Activated naive CD8-positive, alpha-beta T cell treated with anti-CD3 and anti-CD28 coated beads for 36 hours (primary cell): ENCODE measurements around the gene PRKAG2. TPM values are rescaled to one million over a fixed set of nuclear protein-coding genes. Genes with fewer than 3 reads are reported as not detected.

ENCODE experiments used
- DNase-seq: peaks from one replicate; pipeline ENCODE4 v3.0.0; 2021
- H3K27ac Mint-ChIP-seq: one replicate; pipeline ENCODE4 v1.8.0; 2022; ENCODE audit warnings: mild to moderate bottlenecking, moderate library complexity, mixed read lengths
- H3K27me3 Mint-ChIP-seq: one replicate; pipeline ENCODE4 v1.8.0; 2022; ENCODE audit warnings: mild to moderate bottlenecking, mixed read lengths
- H3K36me3 Mint-ChIP-seq: one replicate; pipeline ENCODE4 v1.8.0; 2021; ENCODE audit warnings: mild to moderate bottlenecking, mixed read lengths
- H3K4me1 Mint-ChIP-seq: one replicate; pipeline ENCODE4 v1.8.0; 2021; ENCODE audit warnings: mixed read lengths
- H3K4me3 Mint-ChIP-seq: one replicate; pipeline ENCODE4 v1.8.0; 2022; ENCODE audit warnings: mild to moderate bottlenecking, moderate library complexity, mixed read lengths
- H3K9me3 Mint-ChIP-seq: one replicate; pipeline ENCODE4 v1.8.0; 2022; ENCODE audit warnings: mixed read lengths
- total RNA-seq, 2 experiments: library from RNA; stranded (reverse); gene quantifications; one replicate each; pipeline ENCODE4 v1.2.3, GENCODE V29; 2021

The PRKAG2 gene
- total RNA-seq, 2 experiments from 2014 or later, result 18.7 to 19.4 TPM

DNA sequence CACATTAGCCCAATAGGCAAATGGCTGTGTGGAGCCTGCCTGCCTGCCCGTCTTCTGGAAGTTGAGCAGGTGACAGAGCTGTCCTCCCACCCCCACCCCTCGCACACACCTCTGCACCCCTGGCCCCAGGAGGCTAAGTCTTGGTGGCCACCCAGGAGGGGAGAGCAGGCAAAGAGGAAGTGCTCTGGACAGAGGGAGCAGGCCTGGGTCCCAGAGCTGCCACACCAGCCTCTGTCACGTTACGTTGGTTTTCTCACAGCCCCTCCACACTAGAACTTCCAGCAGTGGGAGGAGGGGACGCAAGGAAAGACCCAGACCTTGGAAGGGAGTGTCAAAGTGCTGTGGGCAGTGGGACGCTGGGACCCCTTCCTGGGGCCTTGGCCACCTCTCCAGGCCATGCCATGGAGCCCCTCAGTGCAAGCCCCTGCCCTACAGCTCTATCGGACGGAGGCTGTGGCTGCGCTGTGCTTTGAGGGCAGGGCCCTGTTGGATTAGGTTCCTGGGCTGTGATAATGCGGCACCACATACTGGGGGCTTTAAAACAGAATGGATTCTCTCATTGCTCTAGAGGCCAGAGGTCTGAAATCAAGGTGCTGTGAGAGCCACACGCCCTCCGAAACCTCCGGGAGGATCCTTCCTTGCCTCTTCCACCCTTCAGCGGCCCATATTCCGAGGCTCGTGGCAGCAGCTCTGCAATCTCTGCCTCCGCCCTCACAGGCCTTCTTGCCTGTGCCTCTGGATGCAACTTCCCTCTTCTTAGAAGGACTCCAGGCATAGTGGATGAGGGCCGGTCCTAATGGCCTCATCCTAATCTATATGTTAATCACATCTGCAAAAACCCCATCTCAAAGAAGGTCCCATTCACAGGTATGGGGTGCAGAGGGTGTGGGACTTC, 9.9 kb downstream of the PRKAG2 start:
- no peak overlapping the region for H3K27ac Mint-ChIP-seq
- H3K9me3 Mint-ChIP-seq, result no peaks in the 10 kb centered on the region
- no peaks in the 10 kb centered on the region for H3K36me3 Mint-ChIP-seq
- no peaks in the 10 kb centered on the region for H3K27me3 Mint-ChIP-seq
- no peak overlapping the region for H3K4me3 Mint-ChIP-seq
- DNase-seq, result no peak
- H3K4me1 Mint-ChIP-seq, result peaks cover 21% of the 10 kb centered on the region

DNA sequence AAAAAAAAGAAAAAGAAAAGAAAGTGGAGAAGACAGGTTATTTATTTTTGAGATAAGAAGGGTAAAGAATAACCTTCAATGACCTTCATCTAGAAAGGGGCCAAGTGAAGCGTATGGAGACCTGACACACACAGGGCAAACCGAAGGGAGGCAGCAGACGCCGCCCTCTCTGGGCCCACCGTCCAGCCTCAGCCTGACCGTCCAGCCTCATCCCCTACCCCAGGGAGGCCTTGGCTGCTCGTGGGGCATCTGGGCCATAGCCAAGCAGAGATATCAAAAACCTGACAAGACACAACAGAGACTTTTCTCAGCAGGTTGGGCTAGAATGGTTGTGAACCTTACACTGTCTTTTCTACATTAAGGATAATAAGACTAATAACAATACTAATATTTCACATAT, 10.9 kb downstream of the PRKAG2 start:
- Mint-ChIP-seq H3K27me3 (no peaks in the 10 kb centered on the region), H3K36me3 (no peaks in the 10 kb centered on the region), H3K27ac (no peak overlapping the region), H3K4me1 (peaks cover 15% of the 10 kb centered on the region), H3K9me3 (no peaks in the 10 kb centered on the region), H3K4me3 (no peak overlapping the region)
- DNase-seq, result no peak

DNA sequence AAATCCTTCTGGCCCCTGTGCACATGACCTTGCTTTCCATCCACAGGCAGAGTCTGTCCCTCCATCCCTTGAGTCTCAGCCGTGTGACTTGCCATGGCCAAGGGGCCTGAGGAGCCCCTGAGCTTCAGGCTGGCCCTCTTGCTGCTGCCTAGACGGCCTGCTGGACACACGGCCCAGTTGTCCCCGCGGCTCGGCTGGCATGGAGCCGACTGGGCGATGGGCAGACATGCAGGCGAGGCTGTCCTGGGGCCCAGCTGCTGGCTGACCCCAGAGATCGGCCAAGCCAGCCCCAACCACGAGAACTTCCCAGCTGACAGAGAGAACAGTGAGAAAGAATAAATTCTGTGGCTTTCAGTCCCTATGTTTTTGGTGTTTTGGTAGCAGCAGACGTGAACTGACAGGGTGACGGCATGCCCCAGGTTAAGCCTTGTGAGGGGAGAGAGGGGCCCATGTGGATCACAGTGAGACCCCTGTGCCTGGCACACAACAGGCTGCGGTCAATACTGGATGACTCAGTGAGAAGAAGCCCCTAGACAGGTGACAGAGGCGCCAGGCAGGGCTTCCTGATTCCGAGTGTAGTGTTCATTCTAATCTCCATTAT, 11.7 kb downstream of the PRKAG2 start:
- no peaks in the 10 kb centered on the region for H3K27me3 Mint-ChIP-seq
- H3K4me1 Mint-ChIP-seq, result peaks cover 15% of the 10 kb centered on the region
- H3K4me3 Mint-ChIP-seq, result no peak overlapping the region
- H3K9me3 Mint-ChIP-seq, result no peaks in the 10 kb centered on the region
- DNase-seq, result no peak
- H3K27ac Mint-ChIP-seq, result no peak overlapping the region
- no peaks in the 10 kb centered on the region for H3K36me3 Mint-ChIP-seq

DNA sequence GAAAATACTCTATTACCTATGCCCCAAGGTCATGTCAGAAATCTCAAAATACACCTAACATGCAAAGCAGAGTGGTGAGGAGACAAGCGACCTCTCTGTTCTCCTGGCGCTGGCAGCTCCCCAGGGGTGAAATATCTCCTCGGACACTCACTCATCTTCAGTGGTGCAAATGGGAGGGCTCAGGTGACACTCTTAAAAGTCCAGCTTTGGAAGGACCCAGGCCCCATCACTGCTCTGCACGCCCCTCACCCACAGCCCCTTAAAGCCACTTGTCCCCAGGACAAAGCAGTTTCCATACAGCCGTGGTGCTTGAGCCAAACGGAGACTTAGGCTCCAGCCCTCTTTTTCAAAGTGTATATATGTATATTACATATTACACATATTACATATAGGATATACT, 12.4 kb downstream of the PRKAG2 start:
- Mint-ChIP-seq H3K4me3 (no peak overlapping the region), H3K36me3 (no peaks in the 10 kb centered on the region), H3K27me3 (no peaks in the 10 kb centered on the region), H3K27ac (no peak overlapping the region), H3K9me3 (no peaks in the 10 kb centered on the region), H3K4me1 (peaks cover 15% of the 10 kb centered on the region)
- DNase-seq, result no peak

DNA sequence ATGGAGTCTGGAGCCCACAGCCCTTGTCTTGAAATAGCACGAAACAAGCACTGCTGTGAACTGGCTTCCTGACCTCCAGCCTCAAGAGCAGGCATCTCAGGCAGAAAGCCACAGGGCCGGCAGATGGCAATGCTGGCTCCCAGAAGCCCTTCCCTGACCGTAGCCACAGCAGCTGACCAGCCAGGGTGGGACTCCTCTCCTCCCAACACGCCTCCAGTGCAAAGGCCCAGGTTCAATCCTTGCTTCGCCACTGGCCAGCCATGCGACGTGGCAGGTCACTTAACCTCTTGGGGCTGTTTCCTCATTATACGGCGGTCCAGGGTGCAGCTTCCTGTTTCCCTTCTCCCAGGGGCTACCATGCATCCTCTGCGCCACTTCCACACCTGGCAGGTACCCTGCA, 12.8 kb downstream of the PRKAG2 start:
- no peaks in the 10 kb centered on the region for H3K36me3 Mint-ChIP-seq
- H3K27me3 Mint-ChIP-seq, result no peaks in the 10 kb centered on the region
- H3K4me3 Mint-ChIP-seq, result no peak overlapping the region
- H3K27ac Mint-ChIP-seq, result no peak overlapping the region
- H3K4me1 Mint-ChIP-seq, result peaks cover 10% of the 10 kb centered on the region
- DNase-seq, result no peak
- no peaks in the 10 kb centered on the region for H3K9me3 Mint-ChIP-seq

DNA sequence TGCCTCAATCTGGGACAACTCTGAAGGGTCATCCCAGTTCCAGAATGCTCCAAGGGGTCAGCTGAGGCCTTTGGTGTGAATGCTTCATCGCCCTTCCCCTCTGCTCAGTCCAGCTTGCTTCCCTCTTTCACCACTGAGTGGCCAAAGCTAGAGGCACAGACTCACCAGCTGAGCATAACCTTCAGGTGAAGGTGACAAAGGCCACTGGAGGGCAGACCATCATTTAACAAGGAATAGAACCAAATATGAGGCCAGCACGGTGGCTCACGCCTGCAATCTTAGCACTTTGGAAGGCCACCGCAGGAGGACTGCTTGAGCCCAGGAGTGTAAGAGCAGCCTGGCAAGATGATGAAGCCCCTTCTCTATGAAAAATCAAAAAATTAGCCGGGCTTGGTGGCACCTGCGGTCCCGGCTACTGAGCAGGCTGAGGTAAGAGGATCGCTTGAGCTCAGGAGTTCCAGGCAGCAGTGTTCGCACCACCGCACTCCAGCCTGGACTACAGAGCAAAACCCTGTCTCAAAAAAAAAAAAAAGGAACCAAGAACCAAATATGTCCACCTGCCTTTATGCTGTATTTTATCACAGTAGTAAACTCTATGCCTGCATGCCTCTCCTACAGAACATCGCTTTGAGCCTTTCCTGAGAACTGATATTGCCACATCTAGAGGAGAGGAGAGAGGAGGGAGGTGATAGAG, 13.4 kb downstream of the PRKAG2 start:
- no peaks in the 10 kb centered on the region for H3K27me3 Mint-ChIP-seq
- H3K4me1 Mint-ChIP-seq, result peaks cover 11% of the 10 kb centered on the region
- no peak overlapping the region for H3K27ac Mint-ChIP-seq
- no peaks in the 10 kb centered on the region for H3K9me3 Mint-ChIP-seq
- no peak for DNase-seq
- no peak overlapping the region for H3K4me3 Mint-ChIP-seq
- no peaks in the 10 kb centered on the region for H3K36me3 Mint-ChIP-seq

DNA sequence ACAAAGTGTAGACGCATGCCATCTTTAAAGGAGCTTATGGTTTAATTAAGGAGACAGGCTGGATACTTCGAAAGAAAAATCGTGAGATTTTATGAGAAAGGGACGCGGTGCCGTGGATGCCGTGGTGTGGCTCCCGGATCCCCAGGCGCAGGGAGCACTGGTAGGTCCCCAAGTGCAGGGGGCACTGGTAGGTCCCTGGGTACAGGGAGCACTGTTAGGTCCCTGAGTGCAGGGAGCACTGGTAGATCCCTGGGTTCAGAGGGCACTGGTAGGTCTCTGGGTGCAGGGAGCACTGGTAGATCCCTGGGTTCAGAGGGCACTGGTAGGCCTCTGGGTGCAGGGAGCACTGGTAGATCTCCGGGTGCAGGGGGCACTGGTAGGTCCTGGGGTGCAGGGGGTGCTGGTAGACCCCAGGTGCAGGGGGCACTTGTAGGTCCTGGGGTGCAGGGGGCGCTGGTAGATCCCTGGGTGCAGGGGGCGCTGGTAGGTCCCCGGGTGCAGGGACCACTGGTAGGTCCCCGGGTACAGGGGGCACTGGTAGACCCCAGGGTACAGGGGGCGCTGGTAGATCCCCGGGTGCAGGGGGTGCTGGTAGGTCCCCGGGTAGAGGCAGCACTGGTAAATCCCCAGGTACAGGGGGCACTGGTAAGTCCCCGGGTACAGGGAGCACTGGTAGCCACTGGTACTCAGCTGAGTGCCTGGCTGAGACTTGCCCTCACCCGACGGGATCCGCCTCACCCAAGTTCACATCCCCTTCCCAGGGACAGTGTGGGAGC, 14.1 kb downstream of the PRKAG2 start:
- Mint-ChIP-seq H3K4me1 (peaks cover 11% of the 10 kb centered on the region), H3K27ac (no peak overlapping the region)

DNA sequence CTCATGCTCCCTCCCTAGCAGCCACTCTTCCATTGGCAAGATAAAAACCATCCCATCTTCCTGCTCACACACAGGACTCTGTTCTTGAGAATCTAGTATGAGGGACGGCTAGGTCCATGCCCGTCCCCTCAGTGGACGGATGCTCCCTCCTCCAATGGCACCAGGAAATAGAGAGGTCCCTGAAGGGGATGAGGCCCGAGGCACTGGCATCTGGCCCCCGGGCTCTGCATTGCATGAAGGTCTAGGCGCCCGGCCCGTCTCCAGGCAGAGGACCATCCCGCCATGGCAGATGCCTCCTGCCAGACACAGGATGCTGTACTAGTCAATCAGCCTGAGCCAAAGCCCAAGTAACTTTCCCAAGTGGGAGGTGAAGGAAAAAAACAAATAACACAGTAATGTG, 15.0 kb downstream of the PRKAG2 start:
- no peaks in the 10 kb centered on the region for H3K27me3 Mint-ChIP-seq
- H3K4me3 Mint-ChIP-seq, result no peak overlapping the region
- H3K4me1 Mint-ChIP-seq, result peaks cover 9% of the 10 kb centered on the region
- H3K9me3 Mint-ChIP-seq, result no peaks in the 10 kb centered on the region
- no peak overlapping the region for H3K27ac Mint-ChIP-seq
- no peaks in the 10 kb centered on the region for H3K36me3 Mint-ChIP-seq
- no peak for DNase-seq

More for the DNA sequence above, 14.1 kb downstream of the PRKAG2 start:
- H3K27me3 Mint-ChIP-seq, result no peaks in the 10 kb centered on the region
- no peaks in the 10 kb centered on the region for H3K9me3 Mint-ChIP-seq
- no peaks in the 10 kb centered on the region for H3K36me3 Mint-ChIP-seq
- H3K4me3 Mint-ChIP-seq, result no peak overlapping the region
- DNase-seq, result no peak

DNA sequence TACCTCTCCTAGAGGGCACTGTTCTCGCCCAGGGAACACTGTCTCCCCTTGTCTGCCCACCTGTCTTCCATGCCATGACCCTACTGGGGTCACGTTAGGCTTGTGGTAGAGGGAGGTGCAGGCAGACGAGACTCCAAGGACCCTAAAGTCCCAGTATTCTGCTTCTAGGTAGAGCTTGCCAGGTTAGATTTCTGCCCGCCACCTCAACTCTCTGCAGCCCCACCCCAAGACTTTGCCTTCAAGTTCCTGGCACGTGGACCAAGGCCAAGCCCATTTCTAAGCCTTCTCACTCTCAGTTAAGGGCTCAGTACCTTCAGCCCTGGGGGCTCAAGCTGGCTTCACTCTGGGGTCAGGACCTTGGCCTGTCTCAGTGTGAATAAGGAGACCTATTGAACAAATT, 16.1 kb downstream of the PRKAG2 start:
- H3K36me3 Mint-ChIP-seq, result no peaks in the 10 kb centered on the region
- peaks cover 9% of the 10 kb centered on the region for H3K4me1 Mint-ChIP-seq
- DNase-seq, result no peak
- H3K27me3 Mint-ChIP-seq, result no peaks in the 10 kb centered on the region
- H3K9me3 Mint-ChIP-seq, result no peaks in the 10 kb centered on the region
- H3K27ac Mint-ChIP-seq, result no peak overlapping the region
- H3K4me3 Mint-ChIP-seq, result no peak overlapping the region

DNA sequence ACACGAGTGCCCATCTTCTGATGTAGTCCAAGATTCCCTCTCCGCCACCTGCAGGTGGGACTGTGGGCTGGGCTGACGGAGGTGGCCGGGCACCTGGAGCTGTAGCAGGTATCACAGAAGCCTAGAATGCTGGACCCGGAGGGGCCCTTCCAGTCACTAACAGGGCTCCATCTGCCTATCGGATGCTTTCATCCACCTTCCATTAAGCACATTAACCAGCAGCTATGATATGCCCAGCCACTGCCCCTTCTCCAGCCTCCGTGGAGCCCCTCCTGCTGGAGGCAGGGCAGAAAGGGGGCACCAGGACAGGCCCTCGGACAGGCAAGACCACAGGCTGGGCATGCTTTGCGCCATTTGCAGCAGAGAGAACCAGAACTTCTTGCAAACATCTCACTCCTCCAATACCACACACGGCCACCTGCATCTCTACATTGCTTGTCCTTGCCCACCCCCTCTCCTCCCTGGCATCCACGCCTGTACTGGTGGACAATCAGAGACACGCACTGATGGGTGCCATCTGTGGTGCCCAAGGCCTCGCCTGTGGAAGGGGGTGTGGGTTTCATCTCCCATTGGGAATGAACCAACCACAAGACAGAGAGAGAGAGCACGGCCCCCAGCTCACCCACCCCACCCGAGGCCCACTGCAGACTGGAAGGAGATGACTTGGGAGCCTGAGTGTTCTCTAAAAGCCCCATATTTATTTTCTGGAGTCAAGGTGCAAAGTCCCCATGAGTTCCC, 16.8 kb downstream of the PRKAG2 start:
- Mint-ChIP-seq H3K4me1 (peaks cover 8% of the 10 kb centered on the region), H3K36me3 (no peaks in the 10 kb centered on the region), H3K27me3 (no peaks in the 10 kb centered on the region), H3K27ac (no peak overlapping the region), H3K4me3 (no peak overlapping the region), H3K9me3 (no peaks in the 10 kb centered on the region)
- DNase-seq, result no peak

DNA sequence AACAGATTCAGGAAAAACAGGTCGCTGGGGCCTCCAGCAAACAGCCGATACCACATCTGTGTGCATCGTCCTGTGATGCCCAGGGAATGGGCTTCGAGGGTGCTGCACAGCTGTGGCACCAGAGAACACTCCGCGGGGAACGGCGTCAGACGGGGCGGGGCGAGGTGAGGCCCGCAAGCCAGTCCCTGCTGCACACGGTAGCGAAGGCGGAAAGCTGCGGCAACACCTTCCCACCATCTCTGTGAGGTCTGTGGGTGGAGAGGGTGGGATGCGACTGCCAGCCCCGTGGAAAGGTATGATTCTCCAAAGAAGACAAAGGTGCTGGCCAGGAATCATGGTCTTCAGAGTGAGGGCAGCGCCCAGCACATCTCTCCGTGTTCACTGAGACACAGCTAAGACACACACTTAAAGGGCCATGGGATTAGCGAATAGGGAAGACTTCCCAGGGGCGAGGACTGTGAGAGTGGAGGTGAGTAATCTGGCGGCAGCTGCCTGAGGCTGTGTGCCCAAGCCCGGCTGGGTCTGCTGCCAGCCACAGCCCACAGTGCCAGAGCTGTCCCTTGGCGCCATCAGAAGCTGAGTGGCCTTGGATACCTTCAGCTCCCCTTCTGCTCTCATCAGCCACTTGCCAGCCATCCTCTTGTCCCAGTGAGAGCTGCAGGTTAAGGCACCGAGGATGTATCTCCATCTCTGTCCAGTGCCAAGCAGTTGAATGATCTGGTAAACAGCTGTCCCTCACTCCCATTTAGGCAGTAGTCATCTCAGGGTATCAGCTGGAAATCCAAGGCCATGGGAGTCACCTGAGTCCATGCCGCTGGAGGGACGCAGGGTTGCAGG, 17.6 kb downstream of the PRKAG2 start:
- Mint-ChIP-seq H3K36me3 (no peaks in the 10 kb centered on the region), H3K27ac (no peak overlapping the region), H3K4me3 (no peak overlapping the region), H3K4me1 (peaks cover 3% of the 10 kb centered on the region), H3K27me3 (no peaks in the 10 kb centered on the region), H3K9me3 (no peaks in the 10 kb centered on the region)
- no peak for DNase-seq

DNA sequence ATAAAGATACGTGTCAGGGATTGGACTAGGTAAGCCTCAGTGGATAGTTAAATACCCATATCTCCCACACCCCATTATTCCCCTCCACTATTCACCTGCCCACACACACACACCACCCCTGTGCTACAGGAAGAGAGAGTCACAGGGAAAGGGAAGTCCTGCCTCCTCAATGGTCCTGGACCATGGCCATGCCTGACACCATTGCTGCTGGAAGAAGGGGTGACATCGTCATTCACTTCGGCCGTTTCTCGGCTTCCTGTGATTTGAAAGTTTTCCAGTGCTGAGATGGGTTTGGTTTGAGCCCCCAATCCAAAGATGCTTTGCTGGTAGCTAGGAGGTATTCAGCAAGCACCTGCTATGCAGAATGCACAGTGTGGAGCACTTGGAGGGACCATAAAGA, 18.5 kb downstream of the PRKAG2 start:
- Mint-ChIP-seq H3K4me1 (peaks cover 3% of the 10 kb centered on the region), H3K4me3 (no peak overlapping the region), H3K27me3 (no peaks in the 10 kb centered on the region), H3K9me3 (no peaks in the 10 kb centered on the region), H3K27ac (no peak overlapping the region), H3K36me3 (no peaks in the 10 kb centered on the region)
- DNase-seq, result no peak

DNA sequence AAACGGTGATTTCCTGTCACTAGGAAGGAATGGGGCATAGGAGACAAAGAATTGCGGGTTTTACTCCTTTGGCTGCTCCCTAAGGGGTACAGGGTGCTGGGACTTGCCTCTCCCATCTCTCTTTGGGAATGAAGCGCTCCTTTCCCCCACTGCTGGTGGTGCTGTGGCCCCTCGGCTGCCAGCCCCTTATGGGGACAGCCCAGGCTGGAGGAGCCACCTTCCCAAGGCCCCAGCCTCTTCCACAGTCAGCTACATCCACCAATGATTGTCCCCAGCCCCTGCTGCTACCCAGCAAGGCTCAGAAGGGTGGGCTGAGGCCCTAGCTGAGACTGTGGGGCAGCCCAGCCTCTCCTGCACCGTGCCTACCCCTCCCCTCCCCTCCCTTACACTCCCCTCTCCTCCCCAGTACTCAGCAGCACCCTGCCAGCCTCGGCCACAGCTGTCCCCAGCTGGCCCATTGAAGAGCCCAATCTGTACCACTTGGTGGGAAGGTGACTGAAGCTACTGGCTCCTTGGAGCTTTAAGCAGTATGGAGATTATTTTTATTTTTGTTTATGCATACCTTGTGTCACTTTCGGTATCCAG, 19.0 kb downstream of the PRKAG2 start:
- H3K36me3 Mint-ChIP-seq, result peaks cover 1% of the 10 kb centered on the region
- no peak overlapping the region for H3K27ac Mint-ChIP-seq
- H3K4me3 Mint-ChIP-seq, result no peak overlapping the region
- DNase-seq, result no peak
- no peaks in the 10 kb centered on the region for H3K9me3 Mint-ChIP-seq
- peaks cover 5% of the 10 kb centered on the region for H3K4me1 Mint-ChIP-seq
- H3K27me3 Mint-ChIP-seq, result no peaks in the 10 kb centered on the region
